Tibial artery (tissue), 4 donors: ENCODE measurements around the gene LRP1B.

Experiments used
- DNase-seq, 2 donors: peaks; one replicate each; pipeline ENCODE4 v3.0.0-alpha.2; 2019
- H3K27ac ChIP-seq, 2 donors: fragments of 200-600 bp; sonication (generic) in 1 of 2; 1 replicate in 1 of 2; 2 replicates in 1 of 2; pipeline ENCODE4 v1.5.1; 2018 to 2019; ENCODE audit warnings: mild to moderate bottlenecking in 1 of 2
- H3K27me3 ChIP-seq, 2 donors: fragments of 200-600 bp; sonication (generic) in 1 of 2; one replicate each; pipeline versions ENCODE4 v1.5.1 to v1.6.0; 2016 to 2019
- H3K36me3 ChIP-seq, 3 donors: fragments of 200-600 bp; sonication (generic) in 2 of 3; one replicate each; pipeline ENCODE4 v1.5.1; 2016 to 2019; ENCODE audit warnings: mild to moderate bottlenecking in 2 of 3
- H3K4me1 ChIP-seq, 4 donors: fragments of 200-600 bp; sonication (generic) in 2 of 4; 1 replicate in 3 of 4; 2 replicates in 1 of 4; pipeline ENCODE4 v1.5.1; 2016 to 2019
- H3K4me3 ChIP-seq, 2 donors: fragments of 200-600 bp; sonication (generic) in 1 of 2; 1 replicate in 1 of 2; 2 replicates in 1 of 2; pipeline ENCODE4 v1.5.1; 2018 to 2019; ENCODE audit warnings: mild to moderate bottlenecking in 2 of 2
- H3K9me3 ChIP-seq, 3 donors: fragments of 200-600 bp; sonication (generic) in 1 of 3; one replicate each; pipeline ENCODE4 v1.5.1; 2016 to 2019
- CTCF ChIP-seq, 2 experiments: fragments of 200-600 bp in 1 of 2; fragments of 450-650 bp in 1 of 2; IDR thresholded peaks; one replicate each; pipeline ENCODE4 v1.5.1; 2017 to 2019; ENCODE audit warnings: antibody characterized with exemption in 2 of 2, mild to moderate bottlenecking in 1 of 2, moderate library complexity in 1 of 2
- intact Hi-C: fragments of 100-400 bp; cut with DNase I; formaldehyde crosslinking; loops from one replicate; pipeline ENCODE4 v1.15.0; 2023; ENCODE audit warnings: low total_unique reads

The LRP1B gene

GRCh38 chr2:140273408-140273807 lies 1857.4 kb downstream of the LRP1B start:
- no peak overlapping the region for H3K27ac ChIP-seq
- TF ChIP-seq CTCF (IDR thresholded peaks at IDR 0.05) = no peak
- no peak for DNase-seq
- intact Hi-C loops = no loop called here
- H3K36me3 ChIP-seq = no peaks in the 10 kb centered on the region
- H3K4me1 ChIP-seq = no peaks in the 10 kb centered on the region
- no peak overlapping the region for H3K4me3 ChIP-seq
- H3K27me3 ChIP-seq = no peaks in the 10 kb centered on the region
- no peaks in the 10 kb centered on the region for H3K9me3 ChIP-seq

GRCh38 chr2:140270224-140270623 lies 1860.6 kb downstream of the LRP1B start:
- no peaks in the 10 kb centered on the region for H3K4me1 ChIP-seq
- H3K27ac ChIP-seq = no peak overlapping the region
- intact Hi-C loops = no loop called here
- no peaks in the 10 kb centered on the region for H3K9me3 ChIP-seq
- DNase-seq = no peak
- H3K4me3 ChIP-seq = no peak overlapping the region
- H3K36me3 ChIP-seq = no peaks in the 10 kb centered on the region
- TF ChIP-seq CTCF (IDR thresholded peaks at IDR 0.05) = no peak
- H3K27me3 ChIP-seq = no peaks in the 10 kb centered on the region

GRCh38 chr2:140269000-140269399 lies 1861.8 kb downstream of the LRP1B start:
- Histone ChIP-seq H3K36me3 (no peaks in the 10 kb centered on the region), H3K27ac (no peak overlapping the region), H3K4me1 (no peaks in the 10 kb centered on the region), H3K9me3 (no peaks in the 10 kb centered on the region), H3K27me3 (no peaks in the 10 kb centered on the region), H3K4me3 (no peak overlapping the region)
- DNase-seq = no peak
- TF ChIP-seq CTCF (IDR thresholded peaks at IDR 0.05) = no peak
- intact Hi-C loops = no loop called here

GRCh38 chr2:140262908-140263307 lies 1867.9 kb downstream of the LRP1B start:
- no peaks in the 10 kb centered on the region for H3K4me1 ChIP-seq
- no peak overlapping the region for H3K4me3 ChIP-seq
- no peaks in the 10 kb centered on the region for H3K9me3 ChIP-seq
- no peak overlapping the region for H3K27ac ChIP-seq
- intact Hi-C loops = no loop called here
- no peak for TF ChIP-seq CTCF (IDR thresholded peaks at IDR 0.05)
- H3K36me3 ChIP-seq = no peaks in the 10 kb centered on the region
- H3K27me3 ChIP-seq = no peaks in the 10 kb centered on the region
- no peak for DNase-seq

GRCh38 chr2:140257692-140258300 lies 1873.0 kb downstream of the LRP1B start:
- TF ChIP-seq CTCF (IDR thresholded peaks at IDR 0.05) = no peak
- Histone ChIP-seq H3K27me3 (no peaks in the 10 kb centered on the region), H3K4me3 (no peak overlapping the region), H3K27ac (no peak overlapping the region), H3K9me3 (no peaks in the 10 kb centered on the region), H3K36me3 (no peaks in the 10 kb centered on the region), H3K4me1 (no peaks in the 10 kb centered on the region)
- no peak for DNase-seq
- intact Hi-C loops = no loop called here

- no peak for TF ChIP-seq CTCF (IDR thresholded peaks at IDR 0.05)
- DNase-seq = no peak
- H3K36me3 ChIP-seq = no peaks in the 10 kb centered on the region
- intact Hi-C loops = no loop called here
- no peak overlapping the region for H3K4me3 ChIP-seq
- no peaks in the 10 kb centered on the region for H3K27me3 ChIP-seq
- no peak overlapping the region for H3K27ac ChIP-seq
- H3K9me3 ChIP-seq = no peaks in the 10 kb centered on the region
- H3K4me1 ChIP-seq = no peaks in the 10 kb centered on the region
Observed at GRCh38 chr2:140256080-140256479, 1874.7 kb downstream of the LRP1B start.
